ENCODE results near the gene TMEM126A.

Gene TMEM126A

GRCh38 chr11:85652786-85653447 is 5.2 kb downstream of the TMEM126A start:
- TF ChIP-seq SIN3A (IDR thresholded peaks at IDR 0.05; ENCODE audit: borderline replicate concordance, insufficient read depth, low read length) (no peak), POLR2AphosphoS5 (IDR thresholded peaks at IDR 0.05; ENCODE audit: low read depth, low read length) (no peak), TAF1 (IDR thresholded peaks at IDR 0.05; ENCODE audit: borderline replicate concordance, insufficient read depth, low read length) (no peak), FOXP2 (optimal IDR thresholded peaks at IDR 0.05; ENCODE audit: borderline replicate concordance, extremely low read depth, extremely low read length, insufficient read depth) (no peak), REST (IDR thresholded peaks at IDR 0.05; ENCODE audit: insufficient read depth in 1 of 2, low read depth in 2 of 2, low read length in 2 of 2) (no peak)

- TF ChIP-seq REST (IDR thresholded peaks at IDR 0.05; ENCODE audit: insufficient read depth in 1 of 2, low read depth in 2 of 2, low read length in 2 of 2) (no peak), FOXP2 (optimal IDR thresholded peaks at IDR 0.05; ENCODE audit: borderline replicate concordance, extremely low read depth, extremely low read length, insufficient read depth) (no peak), TAF1 (IDR thresholded peaks at IDR 0.05; ENCODE audit: borderline replicate concordance, insufficient read depth, low read length) (no peak), POLR2AphosphoS5 (IDR thresholded peaks at IDR 0.05; ENCODE audit: low read depth, low read length) (no peak), SIN3A (IDR thresholded peaks at IDR 0.05; ENCODE audit: borderline replicate concordance, insufficient read depth, low read length) (no peak)
These were observed 9.0 kb downstream of the TMEM126A start for GRCh38 chr11:85656777-85657176.

GRCh38 chr11:85658180-85658579 is 10.4 kb downstream of the TMEM126A start:
- TF ChIP-seq SIN3A (IDR thresholded peaks at IDR 0.05; ENCODE audit: borderline replicate concordance, insufficient read depth, low read length) (no peak), REST (IDR thresholded peaks at IDR 0.05; ENCODE audit: insufficient read depth in 1 of 2, low read depth in 2 of 2, low read length in 2 of 2) (no peak), TAF1 (IDR thresholded peaks at IDR 0.05; ENCODE audit: borderline replicate concordance, insufficient read depth, low read length) (no peak), POLR2AphosphoS5 (IDR thresholded peaks at IDR 0.05; ENCODE audit: low read depth, low read length) (no peak)

GRCh38 chr11:85661972-85662664 is 14.4 kb downstream of the TMEM126A start:
- no peak for TF ChIP-seq TAF1 (IDR thresholded peaks at IDR 0.05; ENCODE audit: borderline replicate concordance, insufficient read depth, low read length)
- no peak for TF ChIP-seq REST (IDR thresholded peaks at IDR 0.05; ENCODE audit: insufficient read depth in 1 of 2, low read depth in 2 of 2, low read length in 2 of 2)
- TF ChIP-seq POLR2AphosphoS5 (IDR thresholded peaks at IDR 0.05; ENCODE audit: low read depth, low read length), result no peak
- peak; percentile 63; the same call in 1 of the 2 replicates for TF ChIP-seq SIN3A (IDR thresholded peaks at IDR 0.05; ENCODE audit: borderline replicate concordance, insufficient read depth, low read length)
- no peak for TF ChIP-seq FOXP2 (optimal IDR thresholded peaks at IDR 0.05; ENCODE audit: borderline replicate concordance, extremely low read depth, extremely low read length, insufficient read depth)

Data from PFSK-1 (cell line).